Testis (tissue), 2 donors: ENCODE results near the gene DNAAF1.

Source experiments
- CTCF ChIP-seq, 3 experiments: fragments of 450-650 bp in 2 of 3; fragments of 200-600 bp in 1 of 3; sonication (generic) in 1 of 3; IDR thresholded peaks; one replicate each; pipeline ENCODE4 v1.5.1; 2016 to 2019; ENCODE audit warnings: antibody characterized with exemption in 3 of 3, mild to moderate bottlenecking in 2 of 3, moderate library complexity in 1 of 3
- POLR2A ChIP-seq: fragments of 450-650 bp; IDR thresholded peaks from one replicate; pipeline ENCODE4 v1.6.1; 2017; ENCODE audit warnings: antibody characterized with exemption, mild to moderate bottlenecking, moderate library complexity

GRCh38 chr16:84156342-84156784 lies 11.3 kb downstream of the DNAAF1 start:
- no peak for TF ChIP-seq POLR2A
- no peak for TF ChIP-seq CTCF (IDR thresholded peaks at IDR 0.05)
